Adrenal gland (tissue), 19 donors: Measurements from ENCODE around the gene MYH9. TPM values are rescaled to one million over a fixed set of nuclear protein-coding genes. Genes with fewer than 3 reads are reported as not detected.

Experiments
- DNase-seq, 7 donors: peaks; one replicate each; pipeline ENCODE4 v3.0.0-alpha.2; 2019 to 2020
- H3K27ac ChIP-seq, 5 donors: fragments of 200-600 bp; sonication (generic) in 4 of 5; 1 replicate in 3 of 5; 2 replicates in 2 of 5; pipeline versions ENCODE4 v1.5.1 to v1.8.0; 2016 to 2020; ENCODE audit warnings: mild to moderate bottlenecking in 1 of 5
- H3K27me3 ChIP-seq: fragments of 200-600 bp; 2 replicates; pipeline ENCODE4 v1.8.0; 2021
- H3K36me3 ChIP-seq, 2 donors: fragments of 200-600 bp; replicated peaks in 1 of 2; 1 replicate in 1 of 2; 2 replicates in 1 of 2; pipeline versions ENCODE4 v1.5.1 to v1.8.0; 2018 to 2022
- H3K4me1 ChIP-seq, 2 donors: fragments of 200-600 bp; replicated peaks in 1 of 2; 1 replicate in 1 of 2; 2 replicates in 1 of 2; pipeline versions ENCODE4 v1.5.1 to v1.8.0; 2018 to 2021
- H3K4me3 ChIP-seq, 4 donors: fragments of 200-600 bp; sonication (generic) in 3 of 4; one replicate each; pipeline ENCODE4 v1.5.1; 2016 to 2018
- H3K9me3 ChIP-seq, 3 donors: fragments of 200-600 bp; sonication (generic) in 1 of 3; replicated peaks in 1 of 3; 1 replicate in 2 of 3; 2 replicates in 1 of 3; pipeline versions ENCODE4 v1.5.1 to v1.8.0; 2016 to 2021
- CTCF ChIP-seq, 6 experiments: fragments of 450-650 bp in 4 of 6; fragments of 200-600 bp in 2 of 6; sonication (generic) in 1 of 6; IDR thresholded peaks; 1 replicate in 5 of 6; 2 replicates in 1 of 6; pipeline versions ENCODE4 v1.5.1 to v1.8.0; 2016 to 2021; ENCODE audit warnings: antibody characterized with exemption in 6 of 6, mild to moderate bottlenecking in 2 of 6, moderate library complexity in 1 of 6
- POLR2A ChIP-seq, 2 donors: fragments of 450-650 bp; IDR thresholded peaks; one replicate each; pipeline ENCODE4 v1.6.1; 2017; ENCODE audit warnings: antibody characterized with exemption in 2 of 2, mild to moderate bottlenecking in 2 of 2, moderate library complexity in 1 of 2
- WGBS, 4 donors: extraction: QIAGEN DNeasy Blood & Tissue Kit in 2 of 4; methylation state at CpG; one replicate each; pipeline versions ENCODE4 v1.1.5 to v1.1.7; 2013 to 2017; 5-methylcytosine and 5-hydroxymethylcytosine counted together
- intact Hi-C, 2 donors: fragments of 100-400 bp; cut with DNase I; formaldehyde crosslinking; loops; one replicate each; pipeline versions ENCODE4 v1.14.1 to v1.15.0; 2022 to 2023
- long read RNA-seq, 10 donors: library from polyadenylated mRNA in 3 of 10; unstranded in 2 of 10; stranded (forward) in 1 of 10; transcript quantifications; one replicate each; pipeline ENCODE4 v2.0.0 and lab custom pipeline, GENCODE V29; 2021 to 2026
- polyA plus RNA-seq, 3 donors: library from polyadenylated mRNA; stranded (reverse); fragments of 200-250 nt in 2 of 3; fragments of 350-450 nt in 1 of 3; fragmentation: Illumina TruSeq in 1 of 3; extraction: RNeasy Lipid Tissue Mini Kit (QIAGEN cat#74804) in 1 of 3; gene quantifications; one replicate each; pipeline ENCODE4 v1.2.3, GENCODE V29; 2013 to 2014
- total RNA-seq, 9 donors: library from RNA; depleted of rRNA in 4 of 9; stranded (reverse); fragments of >200 nt in 4 of 9; fragments of 120-200 nt in 1 of 9; fragmentation: NEBNext Ultra II Directional in 1 of 9; extraction: Animal tissue kit (Norgen Biotek cat#: 25700) in 1 of 9; gene quantifications; one replicate each; pipeline versions ENCODE4 v1.1.0 to v1.2.4, GENCODE V29; 2013 to 2023
- donor health status: healthy with polysubstance abuse.
- donor health status: Bipolar disorder and iron deficiency.
- donor health status: DM: yes; HTN: yes; CAD: no.
- donor health status: DM: no; HTN: no; CAD: no.
- donor health status: DM: no; HTN: no; CAD: no.
- donor health status: DM: yes; HTN: yes; CAD: no.

MYH9 gene
- total RNA-seq (100 to 1,000 TPM in 8 of 9 donors, 10 to 100 TPM in 1; 99.4 to 427 (median 350) TPM), polyA plus RNA-seq (100 to 1,000 TPM in 2 of 3 donors, 10 to 100 TPM in 1; 96.2 to 164 (median 133) TPM)
- long read RNA-seq, donor 1, partial matches to known transcripts = 10 of 11 reads
- long read RNA-seq, donor 1, other reads (novel, unspliced or antisense) = 0 of 11 reads
- long read RNA-seq, donor 2, partial matches to known transcripts = 5 of 6 reads
- long read RNA-seq, donor 2, other reads (novel, unspliced or antisense) = 0 of 6 reads
- long read RNA-seq, donor 3 = 0 reads
- long read RNA-seq, donor 4, partial matches to known transcripts = 25 of 30 reads
- long read RNA-seq, donor 4, other reads (novel, unspliced or antisense) = 5 of 30 reads
- long read RNA-seq, donor 5, full-length matches to known transcripts = 180 of 416 reads
- long read RNA-seq, donor 5, partial matches to known transcripts = 207 of 416 reads
- long read RNA-seq, donor 5, other reads (novel, unspliced or antisense) = 29 of 416 reads
- long read RNA-seq, donor 6, partial matches to known transcripts = 33 of 35 reads
- long read RNA-seq, donor 6, other reads (novel, unspliced or antisense) = 2 of 35 reads
- long read RNA-seq, donor 7, partial matches to known transcripts = 0 of 1 reads
- long read RNA-seq, donor 7, other reads (novel, unspliced or antisense) = 0 of 1 reads
- long read RNA-seq, donor 8, partial matches to known transcripts = 21 of 30 reads
- long read RNA-seq, donor 8, other reads (novel, unspliced or antisense) = 9 of 30 reads
- long read RNA-seq, donor 9, partial matches to known transcripts = 0 of 11 reads
- long read RNA-seq, donor 9, other reads (novel, unspliced or antisense) = 11 of 11 reads
- long read RNA-seq, donor 10, partial matches to known transcripts = 6 of 6 reads
- long read RNA-seq, donor 10, other reads (novel, unspliced or antisense) = 0 of 6 reads

GRCh38 chr22:36387959-36388726, at the start of gene MYH9:
Gene MYH9 (minus strand): TSS chr22:36387967. CDS start chr22:36349236, 38,731 bp downstream.
- no peak for TF ChIP-seq CTCF (IDR thresholded peaks at IDR 0.05)
- no peak for TF ChIP-seq POLR2A (IDR thresholded peaks at IDR 0.05)
- peak within 1 kb of the TSS; percentile 96 to 99 (median 97) for H3K27ac ChIP-seq
- peak within 1 kb of the TSS; percentile 67 to 99 (median 82) for H3K4me3 ChIP-seq
- H3K9me3 ChIP-seq = no peaks in the 10 kb centered on the region
- intact Hi-C loops = loop anchor here (5.0 to 10.0 kb wide), 3 partner anchors 63 to 77 kb away; no protein-coding TSS in a partner anchor
- 3 to 12% (median 4%) methylated on average over 17 to 52 of the region's 52 CpGs for WGBS, 4 donors
- peaks cover 22 to 38% of the 10 kb centered on the region in 2 donors for H3K4me1 ChIP-seq
- DNase-seq = peak; percentile 100
- no peaks in the 10 kb centered on the region for H3K36me3 ChIP-seq
- no peaks in the 10 kb centered on the region for H3K27me3 ChIP-seq

- H3K36me3 ChIP-seq = no peaks in the 10 kb centered on the region
- WGBS, 4 donors = 71 to 75% (median 73%) methylated on average over 16 of the region's 16 CpGs
- H3K27ac ChIP-seq = no peak overlapping the region
- H3K9me3 ChIP-seq = no peaks in the 10 kb centered on the region
- intact Hi-C loops = no loop called here
- H3K4me3 ChIP-seq = no peak overlapping the region
- H3K4me1 ChIP-seq = peaks cover 12 to 24% of the 10 kb centered on the region in 2 donors
- H3K27me3 ChIP-seq = no peaks in the 10 kb centered on the region
- DNase-seq = no peak
- no peak for TF ChIP-seq CTCF (IDR thresholded peaks at IDR 0.05)
- no peak for TF ChIP-seq POLR2A (IDR thresholded peaks at IDR 0.05)
These were observed 48.0 kb upstream of the MYH9 start for GRCh38 chr22:36435516-36436415.

- H3K4me3 ChIP-seq = no peak overlapping the region
- H3K9me3 ChIP-seq = no peaks in the 10 kb centered on the region
- no peak for TF ChIP-seq CTCF (IDR thresholded peaks at IDR 0.05)
- no peak for TF ChIP-seq POLR2A (IDR thresholded peaks at IDR 0.05)
- H3K36me3 ChIP-seq = no peaks in the 10 kb centered on the region
- intact Hi-C loops = no loop called here
- H3K27ac ChIP-seq = no peak overlapping the region
- H3K4me1 ChIP-seq = peaks cover 0 to 7% of the 10 kb centered on the region in 2 donors
- 63 to 71% (median 66%) methylated on average over 14 of the region's 14 CpGs for WGBS, 4 donors
- no peaks in the 10 kb centered on the region for H3K27me3 ChIP-seq
- DNase-seq = peak in 1 of 7 donors; percentile 39
These were observed 45.8 kb upstream of the MYH9 start for GRCh38 chr22:36433318-36434231.
